Superior temporal gyrus (tissue), 1 donor: ENCODE results near the gene NECTIN2.
"Not testable (repeated sequence)": the region's sequence is repeated elsewhere in the genome, so short reads cannot be mapped to it uniquely, and the experiment has no call there.

Source experiments
- DNase-seq: peaks from one replicate; pipeline ENCODE4 v3.0.0-alpha.2; 2016; ENCODE audit errors: extremely low spot score

The NECTIN2 gene

GRCh38 chr19:44851427-44851826 lies 5.3 kb downstream of the NECTIN2 start:
- DNase-seq = no peak

GRCh38 chr19:44855606-44856005 lies 9.5 kb downstream of the NECTIN2 start:
- DNase-seq = no peak

GRCh38 chr19:44856421-44857083 lies 10.5 kb downstream of the NECTIN2 start:
- DNase-seq = no peak

- no peak for DNase-seq
Measured at GRCh38 chr19:44857837-44858236, 11.7 kb downstream of the NECTIN2 start.

GRCh38 chr19:44861576-44861975 lies 15.5 kb downstream of the NECTIN2 start:
- not testable (repeated sequence) for DNase-seq

GRCh38 chr19:44863990-44864389 lies 17.9 kb downstream of the NECTIN2 start:
- no peak for DNase-seq

- DNase-seq = no peak
Measured at GRCh38 chr19:44865196-44865767, 19.2 kb downstream of the NECTIN2 start.

- DNase-seq = no peak
Measured at GRCh38 chr19:44866664-44867063, 20.6 kb downstream of the NECTIN2 start.

GRCh38 chr19:44867578-44867977 lies 21.5 kb downstream of the NECTIN2 start:
- DNase-seq = no peak

- no peak for DNase-seq
Measured at GRCh38 chr19:44869733-44870470, 23.8 kb downstream of the NECTIN2 start.

GRCh38 chr19:44871809-44872208 lies 25.7 kb downstream of the NECTIN2 start:
- DNase-seq = no peak

GRCh38 chr19:44872661-44873060 lies 26.6 kb downstream of the NECTIN2 start:
- no peak for DNase-seq

- DNase-seq = no peak
Measured at GRCh38 chr19:44874317-44874716, 28.2 kb downstream of the NECTIN2 start.

GRCh38 chr19:44875666-44876451 lies 29.8 kb downstream of the NECTIN2 start:
- DNase-seq = no peak

- no peak for DNase-seq
Measured at GRCh38 chr19:44876930-44877535, 30.9 kb downstream of the NECTIN2 start.

GRCh38 chr19:44878120-44878865 lies 32.2 kb downstream of the NECTIN2 start:
- DNase-seq = no peak

GRCh38 chr19:44879309-44880065 lies 33.4 kb downstream of the NECTIN2 start:
- no peak for DNase-seq

- no peak for DNase-seq
Measured at GRCh38 chr19:44882063-44882462, 36.0 kb downstream of the NECTIN2 start.

GRCh38 chr19:44882619-44883397 lies 36.7 kb downstream of the NECTIN2 start:
- DNase-seq = not testable (repeated sequence)

GRCh38 chr19:44883922-44884321 lies 37.8 kb downstream of the NECTIN2 start:
- no peak for DNase-seq
